ENCODE data around the gene HP. TPM values are rescaled to one million over a fixed set of nuclear protein-coding genes. Genes with fewer than 3 reads are reported as not detected.
"Not testable (repeated sequence)": the region's sequence is repeated elsewhere in the genome, so short reads cannot be mapped to it uniquely, and the experiment has no call there.

The HP gene
- total RNA-seq, 1 donor from 2014 or later: 0.41 TPM

GRCh38 chr16:72042157-72042660 lies 12.1 kb upstream of the HP start:
- no peak for FAIRE-seq

GRCh38 chr16:72043058-72043457 lies 11.2 kb upstream of the HP start:
- FAIRE-seq (no peak), DNase-seq (ENCODE audit: low spot score in 2 of 2) (no peak)

More at GRCh38 chr16:72042157-72042660, 12.1 kb upstream of the HP start:
- no peak for DNase-seq (ENCODE audit: low spot score in 2 of 2)

GRCh38 chr16:72043539-72043938 lies 10.8 kb upstream of the HP start:
- no peak for FAIRE-seq
- no peak for DNase-seq (ENCODE audit: low spot score in 2 of 2)

GRCh38 chr16:72044296-72044695 lies 10.0 kb upstream of the HP start:
- FAIRE-seq (no peak), DNase-seq (ENCODE audit: low spot score in 2 of 2) (no peak)

- no peak for DNase-seq (ENCODE audit: low spot score in 2 of 2)
- FAIRE-seq: no peak
These were observed 9.4 kb upstream of the HP start for GRCh38 chr16:72044825-72045359.

- FAIRE-seq: no peak
These were observed 5.2 kb upstream of the HP start for GRCh38 chr16:72049110-72049509.

GRCh38 chr16:72050769-72051464 lies 3.4 kb upstream of the HP start:
- DNase-seq (ENCODE audit: low spot score in 2 of 2) (no peak), FAIRE-seq (no peak)

More at GRCh38 chr16:72049110-72049509, 5.2 kb upstream of the HP start:
- DNase-seq (ENCODE audit: low spot score in 2 of 2): no peak

- DNase-seq (ENCODE audit: low spot score in 2 of 2): no peak
- FAIRE-seq: no peak
These were observed 2.5 kb upstream of the HP start for GRCh38 chr16:72051818-72052217.

GRCh38 chr16:72055911-72056310 lies 1.6 kb downstream of the HP start:
- no peak for DNase-seq (ENCODE audit: low spot score in 2 of 2)
- FAIRE-seq: no peak

- not testable (repeated sequence) for FAIRE-seq; DNase-seq (ENCODE audit: low spot score in 2 of 2)
These were observed 3.0 kb downstream of the HP start for GRCh38 chr16:72057313-72057712.

- DNase-seq (ENCODE audit: low spot score in 2 of 2); FAIRE-seq: not testable (repeated sequence)
These were observed 4.8 kb downstream of the HP start for GRCh38 chr16:72059060-72059459.

GRCh38 chr16:72060405-72060804 lies 6.1 kb downstream of the HP start:
- FAIRE-seq: no peak
- no peak for DNase-seq (ENCODE audit: low spot score in 2 of 2)

GRCh38 chr16:72061564-72061963 lies 7.3 kb downstream of the HP start:
- FAIRE-seq: no peak

GRCh38 chr16:72064361-72064894 lies 10.1 kb downstream of the HP start:
- no peak for FAIRE-seq
- DNase-seq (ENCODE audit: low spot score in 2 of 2): no peak

More at GRCh38 chr16:72061564-72061963, 7.3 kb downstream of the HP start:
- no peak for DNase-seq (ENCODE audit: low spot score in 2 of 2)

GRCh38 chr16:72066747-72067146 lies 12.4 kb downstream of the HP start:
- FAIRE-seq (peak; percentile 93), DNase-seq (ENCODE audit: low spot score in 2 of 2) (peak; percentile 35 to 46)

GRCh38 chr16:72068930-72069329 lies 14.6 kb downstream of the HP start:
- DNase-seq (ENCODE audit: low spot score in 2 of 2) (no peak), FAIRE-seq (no peak)

GRCh38 chr16:72072514-72073342 lies 18.4 kb downstream of the HP start:
- DNase-seq (ENCODE audit: low spot score in 2 of 2) (no peak), FAIRE-seq (no peak)

GRCh38 chr16:72073560-72074230 lies 19.4 kb downstream of the HP start:
- no peak for FAIRE-seq
- peak in 1 of 2 donors; percentile 18 for DNase-seq (ENCODE audit: low spot score in 2 of 2)

GRCh38 chr16:72075067-72075466 lies 20.8 kb downstream of the HP start:
- FAIRE-seq; DNase-seq (ENCODE audit: low spot score in 2 of 2): not testable (repeated sequence)

- not testable (repeated sequence) for FAIRE-seq
These were observed 22.8 kb downstream of the HP start for GRCh38 chr16:72076991-72077706.

More at GRCh38 chr16:72076991-72077706, 22.8 kb downstream of the HP start:
- DNase-seq (ENCODE audit: low spot score in 2 of 2): not testable (repeated sequence)

Measured in frontal cortex (tissue), 4 donors.